Measurements from ENCODE around the gene BACH2. TPM values are rescaled to one million over a fixed set of nuclear protein-coding genes. Genes with fewer than 3 reads are reported as not detected.

Gene BACH2
- total RNA-seq, 1 donor from 2014 or later, result 7.7 TPM

GRCh38 chr6:90026216-90026615, 270.4 kb downstream of the BACH2 start:
- no peaks in the 10 kb centered on the region for H3K27me3 ChIP-seq
- no peak for TF ChIP-seq CTCF (IDR thresholded peaks at IDR 0.05)
- no peaks in the 10 kb centered on the region for H3K4me1 ChIP-seq
- H3K9me3 ChIP-seq, result no peaks in the 10 kb centered on the region
- H3K4me3 ChIP-seq, result no peak overlapping the region
- intact Hi-C loops (cut with DNase I), result no loop called here
- DNase-seq (ENCODE audit: low spot score in 2 of 2), result no peak
- no peak overlapping the region for H3K27ac ChIP-seq
- H3K36me3 ChIP-seq, result no peaks in the 10 kb centered on the region

- Histone ChIP-seq H3K4me1 (no peaks in the 10 kb centered on the region), H3K9me3 (no peaks in the 10 kb centered on the region), H3K4me3 (no peak overlapping the region), H3K27ac (no peak overlapping the region), H3K36me3 (no peaks in the 10 kb centered on the region), H3K27me3 (no peaks in the 10 kb centered on the region)
- no peak for DNase-seq (ENCODE audit: low spot score in 2 of 2)
- intact Hi-C loops (cut with DNase I), result no loop called here
- TF ChIP-seq CTCF (IDR thresholded peaks at IDR 0.05), result no peak
Observed at GRCh38 chr6:90025523-90026061, 271.1 kb downstream of the BACH2 start.

- Histone ChIP-seq H3K9me3 (no peaks in the 10 kb centered on the region), H3K27me3 (no peaks in the 10 kb centered on the region), H3K4me3 (no peak overlapping the region), H3K36me3 (no peaks in the 10 kb centered on the region), H3K27ac (no peak overlapping the region), H3K4me1 (no peaks in the 10 kb centered on the region)
- DNase-seq (ENCODE audit: low spot score in 2 of 2), result no peak
- no peak for TF ChIP-seq CTCF (IDR thresholded peaks at IDR 0.05)
- intact Hi-C loops (cut with DNase I), result no loop called here
Observed at GRCh38 chr6:90024633-90025032, 272.0 kb downstream of the BACH2 start.

GRCh38 chr6:90021711-90022110, 274.9 kb downstream of the BACH2 start:
- intact Hi-C loops (cut with DNase I), result no loop called here
- Histone ChIP-seq H3K4me1 (no peaks in the 10 kb centered on the region), H3K4me3 (no peak overlapping the region), H3K27ac (no peak overlapping the region), H3K27me3 (no peaks in the 10 kb centered on the region), H3K36me3 (no peaks in the 10 kb centered on the region), H3K9me3 (no peaks in the 10 kb centered on the region)
- no peak for TF ChIP-seq CTCF (IDR thresholded peaks at IDR 0.05)
- no peak for DNase-seq (ENCODE audit: low spot score in 2 of 2)

GRCh38 chr6:90020746-90021145, 275.9 kb downstream of the BACH2 start:
- H3K27ac ChIP-seq, result no peak overlapping the region
- no peak for TF ChIP-seq CTCF (IDR thresholded peaks at IDR 0.05)
- DNase-seq (ENCODE audit: low spot score in 2 of 2), result no peak
- H3K9me3 ChIP-seq, result no peaks in the 10 kb centered on the region
- no peaks in the 10 kb centered on the region for H3K36me3 ChIP-seq
- intact Hi-C loops (cut with DNase I), result no loop called here
- no peaks in the 10 kb centered on the region for H3K27me3 ChIP-seq
- no peaks in the 10 kb centered on the region for H3K4me1 ChIP-seq
- no peak overlapping the region for H3K4me3 ChIP-seq

GRCh38 chr6:90019216-90019615, 277.4 kb downstream of the BACH2 start:
- Histone ChIP-seq H3K4me1 (no peaks in the 10 kb centered on the region), H3K4me3 (no peak overlapping the region), H3K27me3 (no peaks in the 10 kb centered on the region), H3K27ac (no peak overlapping the region), H3K36me3 (no peaks in the 10 kb centered on the region), H3K9me3 (no peaks in the 10 kb centered on the region)
- no peak for DNase-seq (ENCODE audit: low spot score in 2 of 2)
- TF ChIP-seq CTCF (IDR thresholded peaks at IDR 0.05), result no peak
- intact Hi-C loops (cut with DNase I), result no loop called here

Measured in ascending aorta (tissue), 2 donors.